Measurements from ENCODE around the gene TMEM63C. TPM values are rescaled to one million over a fixed set of nuclear protein-coding genes. Genes with fewer than 3 reads are reported as not detected.

The TMEM63C gene
- total RNA-seq, 1 experiment from 2014 or later: 0.13 TPM

DNA sequence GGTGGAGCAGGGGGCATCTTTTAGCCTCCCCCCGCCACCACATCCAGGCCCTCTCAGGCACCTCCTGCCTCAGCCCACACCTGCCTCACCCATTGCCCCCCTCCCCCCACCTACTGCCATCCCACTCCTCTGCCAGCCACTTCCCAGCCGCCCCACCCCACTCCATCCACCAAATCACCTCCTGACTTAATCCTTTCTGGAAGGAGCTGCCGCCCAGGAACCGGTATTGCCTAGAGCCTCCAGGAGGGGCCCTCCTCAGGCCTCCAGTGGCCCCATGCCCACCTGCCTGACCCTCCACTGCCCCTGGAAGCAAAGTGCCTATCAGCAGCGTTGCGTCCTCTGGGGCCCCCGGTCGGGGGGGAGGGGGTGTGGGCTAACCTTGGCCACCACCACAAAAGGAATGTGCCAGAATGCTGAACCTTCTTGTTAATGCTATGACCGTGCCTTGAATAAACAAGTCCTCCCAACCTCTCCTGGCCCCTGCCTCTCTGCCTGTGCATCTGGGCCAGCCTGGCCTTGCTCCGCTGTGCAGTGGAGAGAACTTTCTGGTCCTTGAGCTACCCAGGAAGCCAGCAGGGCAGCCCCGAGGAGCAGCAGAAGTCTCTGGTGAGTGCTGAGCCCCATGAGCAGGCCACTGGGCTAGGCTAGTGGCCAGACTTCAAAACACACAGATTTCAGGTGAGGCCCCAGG, 77.6 kb downstream of the TMEM63C start:
- intact Hi-C loops (cut with micrococcal nuclease; ENCODE audit: unreplicated experiment): no loop called here
- no peaks in the 10 kb centered on the region for H3K27me3 ChIP-seq (replicated peaks; ENCODE audit: insufficient read depth, low read depth, low read length, poor library complexity)
- H3K36me3 ChIP-seq (ENCODE audit: insufficient read depth, low read length, poor library complexity, severe bottlenecking): no peaks in the 10 kb centered on the region
- no peak for DNase-seq (ENCODE audit: low spot score)
- ChIA-PET CTCF (no interaction called here), POLR2A (ENCODE audit: low non-redundant PET) (no interaction called here)
- no peak overlapping the region for H3K4me3 ChIP-seq (ENCODE audit: low read depth, low read length, poor library complexity, severe bottlenecking)
- no peak overlapping the region for H3K27ac ChIP-seq (ENCODE audit: low read depth, low read length, poor library complexity, severe bottlenecking)
- H3K4me1 ChIP-seq (ENCODE audit: insufficient read depth, low read length, poor library complexity, severe bottlenecking): no peaks in the 10 kb centered on the region
- no peaks in the 10 kb centered on the region for H3K9me3 ChIP-seq (ENCODE audit: low read depth, low read length, poor library complexity, severe bottlenecking)
- TF ChIP-seq EZH2 (IDR thresholded peaks at IDR 0.05; ENCODE audit: borderline replicate concordance, low read depth, low read length, poor library complexity, severe bottlenecking): no peak
- no peak for TF ChIP-seq CTCF (conservative IDR thresholded peaks at IDR 0.05; ENCODE audit: low read depth, low read length)
- BruUV-seq (replicated peaks): no TSS peak

DNA sequence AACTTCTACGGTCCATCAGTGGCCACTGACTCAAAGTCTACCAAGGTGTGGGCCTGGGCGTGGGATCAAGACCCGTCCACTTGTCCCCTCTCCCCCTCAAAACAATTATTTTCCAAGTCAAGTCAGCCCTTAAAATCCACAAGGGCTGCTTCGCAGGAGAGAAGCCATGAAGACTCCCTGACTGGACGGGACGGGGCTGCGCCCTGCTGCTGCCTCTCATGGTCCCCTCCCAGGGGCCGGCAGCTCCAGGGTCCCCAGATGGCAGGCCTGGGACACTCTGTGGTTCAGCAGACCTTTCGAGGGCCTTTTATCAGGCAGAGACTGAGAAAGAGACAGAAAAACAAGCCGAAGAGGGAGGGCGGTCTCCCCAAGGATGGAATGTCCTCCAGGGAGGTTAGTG, 78.6 kb downstream of the TMEM63C start:
- CTCF ChIA-PET: no interaction called here
- BruUV-seq (replicated peaks): no TSS peak
- Histone ChIP-seq H3K27me3 (replicated peaks; ENCODE audit: insufficient read depth, low read depth, low read length, poor library complexity) (no peaks in the 10 kb centered on the region), H3K9me3 (ENCODE audit: low read depth, low read length, poor library complexity, severe bottlenecking) (no peaks in the 10 kb centered on the region), H3K4me1 (ENCODE audit: insufficient read depth, low read length, poor library complexity, severe bottlenecking) (no peaks in the 10 kb centered on the region), H3K4me3 (ENCODE audit: low read depth, low read length, poor library complexity, severe bottlenecking) (no peak overlapping the region), H3K27ac (ENCODE audit: low read depth, low read length, poor library complexity, severe bottlenecking) (no peak overlapping the region), H3K36me3 (ENCODE audit: insufficient read depth, low read length, poor library complexity, severe bottlenecking) (no peaks in the 10 kb centered on the region)
- POLR2A ChIA-PET (ENCODE audit: low non-redundant PET): no interaction called here
- no peak for DNase-seq (ENCODE audit: low spot score)
- intact Hi-C loops (cut with micrococcal nuclease; ENCODE audit: unreplicated experiment): no loop called here
- TF ChIP-seq CTCF (conservative IDR thresholded peaks at IDR 0.05; ENCODE audit: low read depth, low read length): no peak
- no peak for TF ChIP-seq EZH2 (IDR thresholded peaks at IDR 0.05; ENCODE audit: borderline replicate concordance, low read depth, low read length, poor library complexity, severe bottlenecking)

GRCh38 chr14:77260631-77261030, 79.0 kb downstream of the TMEM63C start:
- Histone ChIP-seq H3K9me3 (ENCODE audit: low read depth, low read length, poor library complexity, severe bottlenecking) (no peaks in the 10 kb centered on the region), H3K4me3 (ENCODE audit: low read depth, low read length, poor library complexity, severe bottlenecking) (no peak overlapping the region), H3K4me1 (ENCODE audit: insufficient read depth, low read length, poor library complexity, severe bottlenecking) (no peaks in the 10 kb centered on the region), H3K27ac (ENCODE audit: low read depth, low read length, poor library complexity, severe bottlenecking) (no peak overlapping the region), H3K36me3 (ENCODE audit: insufficient read depth, low read length, poor library complexity, severe bottlenecking) (no peaks in the 10 kb centered on the region), H3K27me3 (replicated peaks; ENCODE audit: insufficient read depth, low read depth, low read length, poor library complexity) (no peaks in the 10 kb centered on the region)
- DNase-seq (ENCODE audit: low spot score): no peak
- ChIA-PET CTCF (no interaction called here), POLR2A (ENCODE audit: low non-redundant PET) (interaction anchor here (0.6 kb wide), 1 partner anchor 56 kb away, joined by 4 read pairs; no protein-coding TSS in a partner anchor)
- intact Hi-C loops (cut with micrococcal nuclease; ENCODE audit: unreplicated experiment): no loop called here
- BruUV-seq (replicated peaks): no TSS peak
- no peak for TF ChIP-seq EZH2 (IDR thresholded peaks at IDR 0.05; ENCODE audit: borderline replicate concordance, low read depth, low read length, poor library complexity, severe bottlenecking)
- no peak for TF ChIP-seq CTCF (conservative IDR thresholded peaks at IDR 0.05; ENCODE audit: low read depth, low read length)

Data from A673 (cell line).